HG03095 (cell line): ENCODE data around the gene NCS1.
"Not testable (repeated sequence)": the region's sequence is repeated elsewhere in the genome, so short reads cannot be mapped to it uniquely, and the experiment has no call there.

Experiments used
- ATAC-seq: cut with Tn5 transposase; IDR thresholded peaks from one replicate; pipeline ENCODE4 v1.9.1; 2021; ENCODE audit warnings: moderate library complexity; ENCODE audit not compliant: unreplicated experiment

NCS1 gene

GRCh38 chr9:130259044-130259443 lies 86.8 kb downstream of the NCS1 start:
- ATAC-seq = no peak

- ATAC-seq = no peak
Measured at GRCh38 chr9:130260816-130261765, 88.9 kb downstream of the NCS1 start.

GRCh38 chr9:130262061-130262745 lies 90.0 kb downstream of the NCS1 start:
- no peak for ATAC-seq

GRCh38 chr9:130262771-130263170 lies 90.6 kb downstream of the NCS1 start:
- ATAC-seq = no peak

GRCh38 chr9:130263601-130264413 lies 91.6 kb downstream of the NCS1 start:
- ATAC-seq = no peak

GRCh38 chr9:130264414-130265350 lies 92.5 kb downstream of the NCS1 start:
- ATAC-seq = no peak

- no peak for ATAC-seq
Measured at GRCh38 chr9:130265431-130266235, 93.4 kb downstream of the NCS1 start, which contains the start of gene HMCN2. TSS of gene HMCN2 (plus strand) at chr9:130265760. CDS start at chr9:130265879, 119 bp downstream.

GRCh38 chr9:130266236-130267098 lies 94.3 kb downstream of the NCS1 start:
- no peak for ATAC-seq

- ATAC-seq = no peak
Measured at GRCh38 chr9:130267930-130268329, 95.7 kb downstream of the NCS1 start.

GRCh38 chr9:130268521-130269211 lies 96.5 kb downstream of the NCS1 start:
- no peak for ATAC-seq

GRCh38 chr9:130271473-130271872 lies 99.3 kb downstream of the NCS1 start:
- no peak for ATAC-seq

GRCh38 chr9:130275156-130275555 lies 103.0 kb downstream of the NCS1 start:
- ATAC-seq = no peak

- no peak for ATAC-seq
Measured at GRCh38 chr9:130276121-130276520, 103.9 kb downstream of the NCS1 start.

- no peak for ATAC-seq
Measured at GRCh38 chr9:130276955-130277354, 104.8 kb downstream of the NCS1 start.

- ATAC-seq = not testable (repeated sequence)
Measured at GRCh38 chr9:130277525-130277924, 105.3 kb downstream of the NCS1 start.

- no peak for ATAC-seq
Measured at GRCh38 chr9:130283539-130284248, 111.5 kb downstream of the NCS1 start.

GRCh38 chr9:130284249-130284625 lies 112.0 kb downstream of the NCS1 start:
- no peak for ATAC-seq
